HAP-1 (cell line): ENCODE results near the gene EVA1C.
"Not testable (repeated sequence)": the region's sequence is repeated elsewhere in the genome, so short reads cannot be mapped to it uniquely, and the experiment has no call there.

Experiments used
- DNase-seq, 2 experiments: peaks; one replicate each; pipeline ENCODE4 v3.0.0-alpha.2; 2016 to 2020; ENCODE audit warnings: low spot score in 2 of 2
- H3K27me3 ChIP-seq: fragments of 250-450 bp; sonication (Bioruptor Pico); 2 replicates; pipeline ENCODE4 v1.5.1; 2020; ENCODE audit warnings: low read depth, mild to moderate bottlenecking, moderate library complexity
- H3K36me3 ChIP-seq: fragments of 250-450 bp; sonication (Bioruptor Pico); replicated peaks from 2 replicates; pipeline ENCODE4 v1.5.1; 2020; ENCODE audit warnings: mild to moderate bottlenecking
- H3K4me1 ChIP-seq: fragments of 250-450 bp; sonication (Bioruptor Pico); 2 replicates; pipeline ENCODE4 v1.5.1; 2020; ENCODE audit warnings: mild to moderate bottlenecking
- H3K4me3 ChIP-seq: fragments of 250-450 bp; sonication (Bioruptor Pico); 2 replicates; pipeline ENCODE4 v1.5.1; 2020; ENCODE audit warnings: mild to moderate bottlenecking, moderate library complexity
- H3K9me3 ChIP-seq: fragments of 250-450 bp; sonication (Bioruptor Pico); 2 replicates; pipeline ENCODE4 v1.5.1; 2020; ENCODE audit warnings: mild to moderate bottlenecking, moderate library complexity
- in situ Hi-C: fragments of 300-500 bp; cut with MboI; formaldehyde crosslinking; loops from 3 replicates; pipeline ENCODE4 v1.14.3; 2020; ENCODE audit warnings: low sequenced_read_pairs, inconsistent platforms, mixed read lengths

The EVA1C gene

DNA sequence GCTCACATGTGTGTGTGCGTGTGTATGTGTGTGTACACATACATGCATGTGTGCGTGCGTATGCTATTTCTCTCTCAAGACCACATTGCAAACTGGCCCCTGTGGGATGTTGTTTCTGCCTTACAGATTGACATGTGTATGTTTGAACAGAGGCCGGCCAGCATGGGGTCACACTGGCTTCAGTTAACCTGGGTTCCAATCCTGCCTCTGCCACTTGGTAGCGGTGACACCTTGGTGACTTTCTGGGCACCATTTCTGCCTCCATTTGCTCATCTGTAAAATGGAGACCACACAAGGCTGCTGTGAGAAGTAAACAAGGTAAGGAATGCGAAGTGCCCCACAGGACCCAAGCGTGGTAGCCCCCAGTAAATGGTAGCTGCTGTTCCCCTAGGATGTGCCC lies 121.1 kb downstream of the EVA1C start:
- no peak overlapping the region for H3K4me3 ChIP-seq
- no peaks in the 10 kb centered on the region for H3K36me3 ChIP-seq
- DNase-seq = no peak
- H3K27me3 ChIP-seq = no peaks in the 10 kb centered on the region
- H3K4me1 ChIP-seq = 0 out of 2 replicates have a peak, but pooled peaks cover 4% of the 10 kb centered on the region
- in situ Hi-C loops = no loop called here
- H3K9me3 ChIP-seq = no peaks in the 10 kb centered on the region

DNA sequence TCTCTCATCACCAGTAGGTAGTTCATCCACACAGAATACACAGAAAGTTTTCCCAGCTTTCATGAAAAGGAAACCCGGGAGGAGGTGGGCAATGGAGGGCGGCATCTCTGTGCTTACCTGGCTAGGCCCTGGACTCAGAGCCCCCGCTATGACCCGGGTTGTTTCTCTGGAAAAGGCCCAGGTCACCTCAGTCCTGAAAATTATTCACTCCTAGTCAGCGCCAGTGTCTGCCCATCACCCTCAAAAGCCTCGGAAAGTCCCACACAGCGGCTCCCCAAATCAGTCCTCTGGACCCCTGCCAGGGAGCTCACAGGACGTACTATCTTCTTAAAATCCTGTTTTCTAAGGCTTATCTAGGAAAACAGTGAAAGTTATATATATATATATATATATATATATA lies 121.6 kb downstream of the EVA1C start:
- in situ Hi-C loops = no loop called here
- H3K4me3 ChIP-seq = no peak overlapping the region
- no peaks in the 10 kb centered on the region for H3K36me3 ChIP-seq
- H3K27me3 ChIP-seq = no peaks in the 10 kb centered on the region
- 0 out of 2 replicates have a peak, but pooled peaks cover 4% of the 10 kb centered on the region for H3K4me1 ChIP-seq
- no peak for DNase-seq
- no peaks in the 10 kb centered on the region for H3K9me3 ChIP-seq

DNA sequence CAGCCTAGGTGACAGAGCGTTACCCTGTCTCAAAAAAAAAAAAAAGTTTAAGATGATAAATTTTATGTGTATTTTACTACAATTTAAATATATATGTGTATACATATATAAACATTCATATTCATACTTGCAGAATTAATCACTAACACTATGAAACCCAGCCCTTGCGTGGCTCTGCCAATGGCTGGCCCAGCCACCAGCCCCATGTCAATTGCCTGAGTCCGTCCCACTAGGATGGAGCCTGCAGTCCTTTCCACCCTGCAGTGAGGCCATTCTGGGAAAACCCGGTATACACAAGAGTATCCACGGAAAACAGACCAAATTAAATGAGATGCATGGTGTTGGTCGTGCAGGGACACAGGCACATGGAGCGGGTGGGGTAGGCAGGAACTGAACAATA lies 123.1 kb downstream of the EVA1C start:
- in situ Hi-C loops = no loop called here
- H3K36me3 ChIP-seq = no peaks in the 10 kb centered on the region
- H3K4me1 ChIP-seq = 0 out of 2 replicates have a peak, but pooled peaks cover 4% of the 10 kb centered on the region
- H3K9me3 ChIP-seq = no peaks in the 10 kb centered on the region
- no peaks in the 10 kb centered on the region for H3K27me3 ChIP-seq
- no peak overlapping the region for H3K4me3 ChIP-seq
- DNase-seq = no peak

DNA sequence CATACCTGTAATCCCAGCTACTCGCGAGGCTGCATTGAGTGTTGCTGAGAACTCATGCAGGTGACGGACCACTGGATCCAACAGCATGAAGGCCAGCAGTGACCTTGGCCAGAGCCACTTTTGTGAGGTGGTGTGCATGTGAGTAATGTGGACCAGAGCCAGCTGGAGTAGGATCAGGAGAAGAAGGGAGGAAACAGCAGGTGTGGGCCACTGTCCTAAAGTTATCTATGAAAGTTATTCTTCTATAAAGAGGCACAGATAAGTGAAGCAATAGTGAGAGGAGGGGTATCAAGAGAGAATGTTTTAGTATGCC lies 125.0 kb downstream of the EVA1C start:
- in situ Hi-C loops = no loop called here
- Histone ChIP-seq H3K4me1 (no peaks in the 10 kb centered on the region), H3K27me3 (no peaks in the 10 kb centered on the region), H3K4me3 (no peak overlapping the region), H3K36me3 (no peaks in the 10 kb centered on the region), H3K9me3 (no peaks in the 10 kb centered on the region)
- no peak for DNase-seq

DNA sequence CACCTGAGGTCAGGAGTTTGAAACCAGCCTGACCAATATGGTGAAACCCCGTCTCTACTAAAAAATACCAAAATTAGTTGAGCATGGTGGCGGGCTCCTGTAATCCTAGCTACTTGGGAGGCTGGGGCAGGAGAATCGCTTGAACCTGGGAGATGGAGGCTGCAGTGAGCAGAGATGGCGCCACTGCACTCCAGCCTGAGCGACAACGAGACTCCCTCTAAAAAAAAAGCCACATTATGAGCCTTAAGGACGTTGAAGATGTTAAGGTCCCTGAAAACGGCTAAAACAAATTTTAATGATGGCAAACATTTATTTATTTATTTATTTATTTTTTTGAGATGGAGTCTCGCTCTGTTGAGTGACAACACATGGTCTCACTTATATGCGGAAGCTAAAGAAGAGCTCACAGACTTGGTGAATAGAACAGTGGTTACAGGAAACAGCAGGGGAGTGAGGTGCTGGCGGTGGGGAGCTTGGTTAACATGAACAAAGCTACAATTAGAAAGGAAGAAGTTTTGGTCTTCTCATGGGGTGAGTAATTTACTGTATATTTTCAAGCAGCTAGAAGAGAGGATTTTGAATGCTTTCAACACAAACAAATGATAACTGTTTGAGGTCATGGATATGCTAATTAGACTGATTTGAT lies 125.8 kb downstream of the EVA1C start:
- Histone ChIP-seq H3K27me3 (no peaks in the 10 kb centered on the region), H3K36me3 (no peaks in the 10 kb centered on the region), H3K4me3 (no peak overlapping the region), H3K4me1 (no peaks in the 10 kb centered on the region), H3K9me3 (no peaks in the 10 kb centered on the region)
- in situ Hi-C loops = no loop called here
- no peak for DNase-seq

DNA sequence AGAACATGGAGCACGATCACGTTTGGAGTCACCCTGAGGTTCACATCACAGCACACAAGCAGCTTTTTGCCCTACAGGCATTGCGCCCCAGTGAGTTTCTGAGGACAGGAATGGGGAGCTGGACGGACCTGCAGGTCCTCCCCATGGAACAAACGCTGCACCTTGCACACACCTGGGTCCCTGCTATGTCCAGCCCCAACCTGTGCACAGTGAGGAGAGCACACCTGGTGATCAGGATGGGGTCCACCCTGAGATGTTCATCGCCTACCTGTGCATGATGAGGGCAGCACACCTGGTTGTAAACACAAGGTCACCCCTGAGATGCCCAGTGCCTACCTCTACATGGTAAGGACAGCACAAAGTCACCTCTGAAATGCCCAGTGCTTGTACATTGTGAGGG lies 126.9 kb downstream of the EVA1C start:
- Histone ChIP-seq H3K27me3 (no peaks in the 10 kb centered on the region), H3K9me3 (no peaks in the 10 kb centered on the region), H3K4me3 (no peak overlapping the region), H3K4me1 (no peaks in the 10 kb centered on the region), H3K36me3 (no peaks in the 10 kb centered on the region)
- DNase-seq = no peak
- in situ Hi-C loops = no loop called here

DNA sequence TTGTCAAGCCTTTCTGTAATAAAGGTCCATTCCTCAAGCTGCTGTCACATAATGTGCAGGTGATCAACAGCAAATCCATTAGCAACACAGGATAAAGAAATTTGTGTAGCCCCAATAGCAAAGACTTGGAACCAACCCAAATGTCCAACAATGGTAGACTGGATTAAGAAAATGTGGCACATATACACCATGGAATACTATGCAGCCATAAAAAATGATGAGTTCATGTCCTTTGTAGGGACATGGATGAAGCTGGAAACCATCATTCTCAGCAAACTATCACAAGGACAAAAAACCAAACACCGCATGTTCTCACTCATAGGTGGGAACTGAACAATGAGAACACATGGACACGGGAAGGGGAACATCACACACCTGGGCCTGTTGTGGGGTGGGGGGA lies 130.6 kb downstream of the EVA1C start:
- H3K4me3 ChIP-seq, DNase-seq, H3K27me3 ChIP-seq, in situ Hi-C loops, H3K9me3 ChIP-seq, H3K4me1 ChIP-seq, H3K36me3 ChIP-seq: not testable (repeated sequence)

DNA sequence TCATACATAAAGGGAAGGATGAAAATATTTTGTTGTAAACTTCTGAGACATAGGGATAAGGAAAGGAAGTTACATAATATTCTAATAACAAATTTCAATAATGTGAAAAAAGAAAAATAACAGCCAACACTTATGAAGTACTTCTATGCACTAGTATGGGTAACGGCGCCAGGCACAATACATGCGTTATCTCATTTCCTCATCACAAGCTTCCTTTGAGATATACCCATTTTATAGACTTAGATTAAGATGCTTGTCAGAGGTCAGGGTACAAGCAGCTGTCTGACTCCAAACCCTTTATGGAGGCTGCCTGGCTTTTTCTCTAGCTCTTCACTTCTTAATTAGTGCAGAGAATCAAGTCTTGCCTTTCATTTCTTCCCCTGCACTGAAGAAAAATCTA lies 131.5 kb downstream of the EVA1C start:
- in situ Hi-C loops = no loop called here
- Histone ChIP-seq H3K36me3 (no peaks in the 10 kb centered on the region), H3K4me1 (no peaks in the 10 kb centered on the region), H3K4me3 (no peak overlapping the region), H3K27me3 (no peaks in the 10 kb centered on the region), H3K9me3 (no peaks in the 10 kb centered on the region)
- no peak for DNase-seq

DNA sequence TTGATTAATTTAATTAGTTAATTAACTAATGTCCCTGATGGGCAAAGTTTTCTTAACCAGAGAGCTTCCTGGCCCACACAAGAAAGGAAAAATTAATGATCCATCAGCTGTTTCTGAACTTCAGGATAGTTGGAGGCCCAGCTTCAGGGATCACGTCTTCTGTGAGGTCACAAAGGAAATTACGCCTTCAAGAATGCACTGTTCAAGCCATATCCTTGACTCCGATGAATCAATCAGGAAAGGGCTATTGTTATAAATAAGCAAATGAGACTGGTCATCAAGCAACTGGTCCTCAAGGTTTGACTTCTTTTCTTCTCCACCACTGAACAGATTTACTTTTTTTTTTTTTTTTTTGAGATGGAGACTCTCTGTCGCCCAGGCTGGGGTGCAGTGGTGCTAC lies 132.2 kb downstream of the EVA1C start:
- Histone ChIP-seq H3K4me1 (no peaks in the 10 kb centered on the region), H3K36me3 (no peaks in the 10 kb centered on the region), H3K4me3 (no peak overlapping the region), H3K9me3 (no peaks in the 10 kb centered on the region), H3K27me3 (no peaks in the 10 kb centered on the region)
- in situ Hi-C loops = no loop called here
- DNase-seq = no peak

DNA sequence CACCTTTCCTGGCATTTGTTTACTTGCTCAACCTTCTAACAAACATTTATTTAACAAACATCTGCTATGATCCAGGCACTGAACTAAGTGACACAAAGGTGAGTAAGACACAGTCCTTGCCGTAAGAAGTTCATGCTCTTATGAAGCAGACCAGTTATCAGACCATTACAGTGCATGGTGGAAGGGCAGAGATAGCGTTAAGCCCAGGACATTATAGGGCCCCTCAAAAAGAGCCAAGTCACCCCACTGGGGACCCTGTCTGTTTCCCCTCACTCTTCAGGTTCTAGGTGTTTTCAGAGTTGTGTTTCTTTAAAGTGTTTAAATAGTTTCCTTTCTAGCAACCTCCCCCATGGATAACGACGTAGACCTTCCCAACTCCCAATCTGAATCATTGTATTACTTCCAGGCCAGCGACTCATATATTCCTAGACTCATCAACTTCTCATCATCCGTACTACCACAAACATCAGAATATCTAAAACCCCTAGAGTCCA lies 133.5 kb downstream of the EVA1C start:
- Histone ChIP-seq H3K36me3 (no peaks in the 10 kb centered on the region), H3K4me3 (no peak overlapping the region), H3K4me1 (no peaks in the 10 kb centered on the region), H3K9me3 (no peaks in the 10 kb centered on the region), H3K27me3 (no peaks in the 10 kb centered on the region)
- no peak for DNase-seq
- in situ Hi-C loops = no loop called here

DNA sequence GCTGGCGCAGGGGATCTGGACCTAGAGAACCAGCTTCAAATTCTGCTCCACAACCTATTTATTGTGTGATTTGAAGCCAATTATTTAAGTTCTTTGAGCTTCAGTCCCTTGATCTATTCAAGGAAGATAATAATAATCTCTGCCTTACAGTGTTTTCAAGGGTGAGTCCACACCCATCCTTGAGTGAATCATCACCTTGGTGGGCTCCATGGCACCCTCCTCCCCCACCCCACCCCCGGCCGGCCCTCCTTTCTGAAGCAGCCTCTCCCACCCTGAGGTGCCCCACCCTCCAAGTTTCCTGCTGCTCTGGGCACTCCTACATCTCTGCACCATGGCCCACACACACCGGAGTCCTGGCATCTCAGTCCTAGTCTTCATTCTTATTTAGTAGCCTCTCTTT lies 134.5 kb downstream of the EVA1C start:
- Histone ChIP-seq H3K4me3 (no peak overlapping the region), H3K9me3 (no peaks in the 10 kb centered on the region), H3K36me3 (no peaks in the 10 kb centered on the region), H3K27me3 (no peaks in the 10 kb centered on the region), H3K4me1 (no peaks in the 10 kb centered on the region)
- in situ Hi-C loops = no loop called here
- no peak for DNase-seq

DNA sequence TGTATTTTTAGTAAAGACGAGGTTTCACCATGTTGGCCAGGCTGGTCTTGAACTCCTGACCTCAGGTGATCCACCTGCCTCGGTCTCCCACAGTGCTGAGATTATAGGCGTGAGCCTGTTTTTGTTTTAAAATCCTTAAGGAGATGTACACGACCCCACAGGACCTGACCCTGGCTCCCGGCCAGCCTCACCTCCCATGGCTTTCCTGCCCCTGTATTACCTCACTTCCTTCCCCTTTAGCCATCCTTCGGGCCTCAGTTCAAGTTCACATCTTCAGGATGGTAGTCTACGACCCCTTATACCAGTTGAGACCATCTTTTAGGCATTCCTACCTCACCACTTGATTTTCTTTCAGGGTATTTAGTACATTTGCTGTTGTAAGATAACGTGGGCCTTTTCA lies 136.5 kb downstream of the EVA1C start:
- no peak for DNase-seq
- H3K9me3 ChIP-seq = no peaks in the 10 kb centered on the region
- no peaks in the 10 kb centered on the region for H3K4me1 ChIP-seq
- no peaks in the 10 kb centered on the region for H3K27me3 ChIP-seq
- no peak overlapping the region for H3K4me3 ChIP-seq
- H3K36me3 ChIP-seq = no peaks in the 10 kb centered on the region
- in situ Hi-C loops = no loop called here

DNA sequence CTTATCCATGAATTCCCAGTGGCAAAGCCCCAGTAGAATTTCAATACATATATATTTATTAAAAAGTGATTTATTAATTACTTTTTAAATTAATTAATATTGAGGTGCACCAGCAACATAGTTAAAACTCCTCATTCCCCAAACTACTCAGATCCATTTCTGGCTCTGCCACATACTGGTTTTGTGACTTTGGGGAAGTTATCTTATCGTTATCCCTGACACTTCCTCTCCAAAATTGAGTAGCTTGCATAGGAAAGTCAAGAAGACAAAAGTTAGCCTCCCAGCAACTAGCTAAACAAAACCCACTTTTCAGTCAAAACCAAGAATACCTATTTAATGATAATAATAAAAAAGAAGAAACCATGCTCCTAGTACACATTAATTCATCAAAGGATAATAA lies 136.9 kb downstream of the EVA1C start:
- Histone ChIP-seq H3K9me3 (no peaks in the 10 kb centered on the region), H3K4me1 (no peaks in the 10 kb centered on the region), H3K27me3 (no peaks in the 10 kb centered on the region), H3K36me3 (no peaks in the 10 kb centered on the region), H3K4me3 (no peak overlapping the region)
- in situ Hi-C loops = no loop called here
- DNase-seq = no peak

DNA sequence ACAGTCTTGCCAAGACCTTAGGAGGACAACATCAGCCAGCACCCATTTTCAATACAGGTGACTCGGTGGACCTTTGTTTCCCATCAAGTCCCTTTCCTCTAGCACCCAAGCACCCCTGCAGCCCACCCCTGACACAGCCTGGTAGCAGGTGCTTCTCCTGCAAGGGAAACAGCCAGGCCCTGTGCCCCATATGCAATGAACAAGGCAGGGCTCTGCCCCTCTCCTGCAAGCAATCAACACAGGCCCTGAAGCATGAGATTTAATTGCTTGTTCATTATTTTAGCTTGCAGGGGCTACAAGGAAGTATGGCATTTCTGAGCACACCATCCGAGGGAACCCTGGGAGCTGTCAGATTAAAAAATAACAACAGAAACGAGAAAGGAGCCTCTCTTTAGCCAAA lies 137.4 kb downstream of the EVA1C start:
- in situ Hi-C loops = no loop called here
- DNase-seq = no peak
- Histone ChIP-seq H3K4me1 (no peaks in the 10 kb centered on the region), H3K36me3 (no peaks in the 10 kb centered on the region), H3K4me3 (no peak overlapping the region), H3K9me3 (no peaks in the 10 kb centered on the region), H3K27me3 (no peaks in the 10 kb centered on the region)
